Measurements from ENCODE around the gene CYP4B1. TPM values are rescaled to one million over a fixed set of nuclear protein-coding genes. Genes with fewer than 3 reads are reported as not detected.
"Not testable (repeated sequence)": the region's sequence is repeated elsewhere in the genome, so short reads cannot be mapped to it uniquely, and the experiment has no call there.

CYP4B1 gene
- total and polyA plus RNA-seq, 2 donors (not counting 1 experiment from before 2014, with no cell fraction given) = not detected

- TF ChIP-seq CTCF (IDR thresholded peaks at IDR 0.05) (no peak), EZH2 (IDR thresholded peaks at IDR 0.05; ENCODE audit: borderline replicate concordance, insufficient read depth, low read depth, low read length, poor library complexity, severe bottlenecking) (no peak)
- Mint-ChIP-seq H3K4me1 (no peaks in the 10 kb centered on the region), H3K27me3 (peaks cover 27% of the 10 kb centered on the region), H3K27ac (no peak overlapping the region), H3K9me3 (ENCODE audit: insufficient read depth) (no peaks in the 10 kb centered on the region), H3K4me3 (no peak overlapping the region)
- Histone ChIP-seq H3K79me2 (ENCODE audit: control insufficient read depth, insufficient read depth, low read length) (no peaks in the 10 kb centered on the region), H4K20me1 (ENCODE audit: control insufficient read depth, insufficient read depth, low read length, poor library complexity, severe bottlenecking) (no peaks in the 10 kb centered on the region), H3K27me3 (replicated peaks in 1 of 4; ENCODE audit: control extremely low read depth in 1 of 4, control insufficient read depth in 3 of 4, insufficient read depth in 4 of 4, low read length in 3 of 4) (peaks cover 0 to 2% (median 0%) of the 10 kb centered on the region in 4 experiments), H3K4me2 (replicated peaks; ENCODE audit: low read depth, low read length, poor library complexity, severe bottlenecking) (no peak overlapping the region), H3K27ac (ENCODE audit: low read length in 2 of 2) (no peak overlapping the region), H3K36me3 (replicated peaks in 1 of 2; ENCODE audit: control extremely low read depth in 1 of 2, control insufficient read depth in 1 of 2, extremely low read depth in 1 of 2, insufficient read depth in 2 of 2, low read length in 1 of 2) (no peaks in the 10 kb centered on the region), H3K9ac (ENCODE audit: low read length) (no peak overlapping the region), H3K4me1 (ENCODE audit: control insufficient read depth in 2 of 2, insufficient read depth in 2 of 2, low read length in 2 of 2) (no peaks in the 10 kb centered on the region), H3K9me3 (ENCODE audit: control extremely low read depth in 1 of 3, control insufficient read depth in 2 of 3, insufficient read depth in 1 of 3, low read length in 2 of 3) (peaks cover 0 to 4% (median 0%) of the 10 kb centered on the region in 3 donors), H3K4me3 (ENCODE audit: control extremely low read depth in 1 of 5, extremely low read depth in 1 of 5, insufficient read depth in 1 of 5, low read depth in 2 of 5, low read length in 4 of 5) (no peak overlapping the region), H2AFZ (ENCODE audit: insufficient read depth, low read depth, low read length, poor library complexity, severe bottlenecking) (no peak overlapping the region)
- POLR2A ChIA-PET = no interaction called here
- 74% methylated on average over 10 of the region's 10 CpGs for WGBS (ENCODE audit: insufficient coverage)
- intact Hi-C loops (cut with micrococcal nuclease) = no loop called here
- ATAC-seq (ENCODE audit: low read depth) (no peak), DNase-seq (no peak)
- CTCF ChIA-PET = no interaction called here
These were observed 31.9 kb downstream of the CYP4B1 start for GRCh38 chr1:46830665-46831322.

- POLR2A ChIA-PET; H3K36me3 ChIP-seq (replicated peaks in 1 of 2; ENCODE audit: control extremely low read depth in 1 of 2, control insufficient read depth in 1 of 2, extremely low read depth in 1 of 2, insufficient read depth in 2 of 2, low read length in 1 of 2); CTCF ChIA-PET; H3K27me3 ChIP-seq (replicated peaks in 1 of 4; ENCODE audit: control extremely low read depth in 1 of 4, control insufficient read depth in 3 of 4, insufficient read depth in 4 of 4, low read length in 3 of 4); H3K9me3 ChIP-seq (ENCODE audit: control extremely low read depth in 1 of 3, control insufficient read depth in 2 of 3, insufficient read depth in 1 of 3, low read length in 2 of 3); H3K4me1 Mint-ChIP-seq; ATAC-seq (ENCODE audit: low read depth); H3K27ac Mint-ChIP-seq; H3K9ac ChIP-seq (ENCODE audit: low read length); H3K9me3 Mint-ChIP-seq (ENCODE audit: insufficient read depth); H4K20me1 ChIP-seq (ENCODE audit: control insufficient read depth, insufficient read depth, low read length, poor library complexity, severe bottlenecking); H3K79me2 ChIP-seq (ENCODE audit: control insufficient read depth, insufficient read depth, low read length); H3K4me3 ChIP-seq (ENCODE audit: control extremely low read depth in 1 of 5, extremely low read depth in 1 of 5, insufficient read depth in 1 of 5, low read depth in 2 of 5, low read length in 4 of 5); intact Hi-C loops (cut with micrococcal nuclease); H3K4me3 Mint-ChIP-seq; H3K4me2 ChIP-seq (replicated peaks; ENCODE audit: low read depth, low read length, poor library complexity, severe bottlenecking); H3K27ac ChIP-seq (ENCODE audit: low read length in 2 of 2); H3K4me1 ChIP-seq (ENCODE audit: control insufficient read depth in 2 of 2, insufficient read depth in 2 of 2, low read length in 2 of 2); H2AFZ ChIP-seq (ENCODE audit: insufficient read depth, low read depth, low read length, poor library complexity, severe bottlenecking); DNase-seq: not testable (repeated sequence)
- 85% methylated on average over 4 of the region's 6 CpGs for WGBS (ENCODE audit: insufficient coverage)
- H3K27me3 Mint-ChIP-seq = peaks cover 23% of the 10 kb centered on the region
These were observed 36.6 kb downstream of the CYP4B1 start for GRCh38 chr1:46835469-46835868.

GRCh38 chr1:46846386-46846785 is 47.5 kb downstream of the CYP4B1 start:
- H3K9me3 Mint-ChIP-seq (ENCODE audit: insufficient read depth); H3K27ac ChIP-seq (ENCODE audit: low read length in 2 of 2); DNase-seq; H3K4me2 ChIP-seq (replicated peaks; ENCODE audit: low read depth, low read length, poor library complexity, severe bottlenecking); intact Hi-C loops (cut with micrococcal nuclease); H3K4me1 ChIP-seq (ENCODE audit: control insufficient read depth in 2 of 2, insufficient read depth in 2 of 2, low read length in 2 of 2); H3K4me3 ChIP-seq (ENCODE audit: control extremely low read depth in 1 of 5, extremely low read depth in 1 of 5, insufficient read depth in 1 of 5, low read depth in 2 of 5, low read length in 4 of 5); H3K27ac Mint-ChIP-seq; H3K79me2 ChIP-seq (ENCODE audit: control insufficient read depth, insufficient read depth, low read length); H3K27me3 ChIP-seq (replicated peaks in 1 of 4; ENCODE audit: control extremely low read depth in 1 of 4, control insufficient read depth in 3 of 4, insufficient read depth in 4 of 4, low read length in 3 of 4); H2AFZ ChIP-seq (ENCODE audit: insufficient read depth, low read depth, low read length, poor library complexity, severe bottlenecking); POLR2A ChIA-PET; H3K9me3 ChIP-seq (ENCODE audit: control extremely low read depth in 1 of 3, control insufficient read depth in 2 of 3, insufficient read depth in 1 of 3, low read length in 2 of 3); H3K36me3 ChIP-seq (replicated peaks in 1 of 2; ENCODE audit: control extremely low read depth in 1 of 2, control insufficient read depth in 1 of 2, extremely low read depth in 1 of 2, insufficient read depth in 2 of 2, low read length in 1 of 2); ATAC-seq (ENCODE audit: low read depth); H4K20me1 ChIP-seq (ENCODE audit: control insufficient read depth, insufficient read depth, low read length, poor library complexity, severe bottlenecking); CTCF ChIA-PET; H3K4me3 Mint-ChIP-seq; H3K9ac ChIP-seq (ENCODE audit: low read length); H3K4me1 Mint-ChIP-seq: not testable (repeated sequence)
- H3K27me3 Mint-ChIP-seq = peaks cover 45% of the 10 kb centered on the region
- 91% methylated on average over 4 of the region's 9 CpGs for WGBS (ENCODE audit: insufficient coverage)
